Calu3 (cell line): ENCODE results near the gene PLPPR5. TPM values are rescaled to one million over a fixed set of nuclear protein-coding genes. Genes with fewer than 3 reads are reported as not detected.
A peak's percentile ranks its signal among the peaks of the same experiment; 100 is the strongest.
"Not testable (repeated sequence)": the region's sequence is repeated elsewhere in the genome, so short reads cannot be mapped to it uniquely, and the experiment has no call there.

Experiments used
- Bru-seq: library from RNA; stranded (reverse); fragments of 400-500 nt; gene quantifications from one replicate; lab custom pipeline; 2021; lab: Mats Ljungman, UMichigan
- BruChase-seq, 2 experiments: library from RNA; stranded (reverse); fragments of 400-500 nt; gene quantifications; one replicate each; lab custom pipeline; 2021; lab: Mats Ljungman, UMichigan
- BruUV-seq: library from RNA; stranded (reverse); fragments of 400-500 nt; replicated peaks from 2 replicates; lab custom pipeline; 2021; lab: Mats Ljungman, UMichigan
- CTCF ChIA-PET: fragments of 300-600 bp; sonication (Branson Sonifier 250); formaldehyde crosslinking; loops from one replicate; lab custom pipeline; 2022; ENCODE audit warnings: antibody characterized with exemption; lab: Charles Lee
- DNase-seq: peaks from one replicate; pipeline ENCODE4 v3.0.0; 2022
- H3K27ac Mint-ChIP-seq: one replicate; pipeline ENCODE4 v1.8.0; 2022; ENCODE audit warnings: mixed read lengths; ENCODE audit not compliant: unreplicated experiment
- H3K27me3 Mint-ChIP-seq: one replicate; pipeline ENCODE4 v1.8.0; 2022; ENCODE audit warnings: mixed read lengths; ENCODE audit not compliant: unreplicated experiment
- H3K36me3 Mint-ChIP-seq: one replicate; pipeline ENCODE4 v1.8.0; 2022; ENCODE audit warnings: mild to moderate bottlenecking, moderate library complexity, mixed read lengths; ENCODE audit not compliant: insufficient read depth, unreplicated experiment
- H3K4me1 Mint-ChIP-seq: one replicate; pipeline ENCODE4 v1.8.0; 2022; ENCODE audit warnings: mild to moderate bottlenecking, low read depth, mixed read lengths; ENCODE audit not compliant: unreplicated experiment
- H3K4me3 Mint-ChIP-seq: one replicate; pipeline ENCODE4 v1.8.0; 2022; ENCODE audit warnings: mild to moderate bottlenecking, low read depth, moderate library complexity, mixed read lengths; ENCODE audit not compliant: unreplicated experiment
- H3K9me3 Mint-ChIP-seq: one replicate; pipeline ENCODE4 v1.8.0; 2022; ENCODE audit warnings: low read depth, mixed read lengths; ENCODE audit not compliant: unreplicated experiment
- intact Hi-C: fragments of 100-400 bp; cut with micrococcal nuclease; formaldehyde crosslinking; loops from one replicate; pipeline ENCODE4 v1.10.0; 2022; ENCODE audit not compliant: unreplicated experiment
- long read RNA-seq: library from polyadenylated mRNA; stranded (forward); transcript quantifications from one replicate; pipeline ENCODE4 v2.0.0, GENCODE V29; 2022
- total RNA-seq: library from RNA; stranded (reverse); gene quantifications from 2 replicates; pipeline ENCODE4 v1.2.3, GENCODE V29; 2022
- TF ChIP-seq, protein P1 (sequence below): fragments of 200-600 bp; IDR thresholded peaks from one replicate; pipeline ENCODE4 v1.8.0; 2022; ENCODE audit warnings: antibody characterized with exemption; ENCODE audit not compliant: unreplicated experiment

The PLPPR5 gene, protein sequence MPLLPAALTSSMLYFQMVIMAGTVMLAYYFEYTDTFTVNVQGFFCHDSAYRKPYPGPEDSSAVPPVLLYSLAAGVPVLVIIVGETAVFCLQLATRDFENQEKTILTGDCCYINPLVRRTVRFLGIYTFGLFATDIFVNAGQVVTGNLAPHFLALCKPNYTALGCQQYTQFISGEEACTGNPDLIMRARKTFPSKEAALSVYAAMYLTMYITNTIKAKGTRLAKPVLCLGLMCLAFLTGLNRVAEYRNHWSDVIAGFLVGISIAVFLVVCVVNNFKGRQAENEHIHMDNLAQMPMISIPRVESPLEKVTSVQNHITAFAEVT
- not detected in 2 replicates for total RNA-seq
- Bru-seq, nascent RNA, result percentile 8 among the genes with signal in this experiment
- percentile 4 among the genes with signal in this experiment for BruChase-seq, experiment 1, labeled RNA remaining after a 6-hour chase
- percentile 4 among the genes with signal in this experiment for BruChase-seq, experiment 2, labeled RNA remaining after a 2-hour chase
- long read RNA-seq, result 0 reads

DNA sequence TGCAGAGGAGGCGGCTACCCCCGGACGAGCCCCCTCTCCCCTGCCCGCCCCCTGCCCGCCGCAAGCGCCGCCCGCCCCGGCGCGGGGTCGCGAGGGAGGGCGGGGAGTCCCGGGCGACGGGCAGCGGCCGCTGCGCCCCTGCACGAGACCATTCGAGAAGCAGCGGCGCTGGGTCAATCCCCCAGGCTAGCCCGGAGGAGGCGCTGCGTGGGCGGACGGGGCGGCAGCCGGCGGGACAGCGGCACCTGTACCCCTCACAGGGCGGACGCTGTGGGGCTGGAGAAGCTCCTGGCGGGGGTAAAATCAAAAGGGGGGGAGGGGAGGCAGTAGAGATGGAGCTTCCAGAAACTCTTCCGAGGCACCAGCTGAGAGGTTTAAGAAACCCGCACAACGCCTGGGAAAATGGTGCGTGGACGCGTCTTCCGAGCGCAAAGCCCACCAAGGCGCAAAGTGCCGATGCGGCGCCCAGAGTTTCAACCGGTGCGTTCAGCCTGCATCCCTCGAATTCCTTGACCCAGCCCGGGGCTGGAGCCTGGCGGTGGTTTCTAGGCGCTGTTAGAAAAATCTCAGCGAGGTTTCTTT lies at the start of gene PLPPR5:
PLPPR5 (minus strand) TSS at position 1 of the 582 bp plus-strand sequence. CDS start 190 bp downstream, outside the sequence.
- H3K36me3 Mint-ChIP-seq, result no peaks in the 10 kb centered on the region
- BruUV-seq, result no TSS peak
- H3K9me3 Mint-ChIP-seq, result no peaks in the 10 kb centered on the region
- H3K4me3 Mint-ChIP-seq, result peak within 1 kb of the TSS; percentile 30
- no peaks in the 10 kb centered on the region for H3K4me1 Mint-ChIP-seq
- no peak within 1 kb of the TSS for H3K27ac Mint-ChIP-seq
- TF ChIP-seq, protein P1, sequence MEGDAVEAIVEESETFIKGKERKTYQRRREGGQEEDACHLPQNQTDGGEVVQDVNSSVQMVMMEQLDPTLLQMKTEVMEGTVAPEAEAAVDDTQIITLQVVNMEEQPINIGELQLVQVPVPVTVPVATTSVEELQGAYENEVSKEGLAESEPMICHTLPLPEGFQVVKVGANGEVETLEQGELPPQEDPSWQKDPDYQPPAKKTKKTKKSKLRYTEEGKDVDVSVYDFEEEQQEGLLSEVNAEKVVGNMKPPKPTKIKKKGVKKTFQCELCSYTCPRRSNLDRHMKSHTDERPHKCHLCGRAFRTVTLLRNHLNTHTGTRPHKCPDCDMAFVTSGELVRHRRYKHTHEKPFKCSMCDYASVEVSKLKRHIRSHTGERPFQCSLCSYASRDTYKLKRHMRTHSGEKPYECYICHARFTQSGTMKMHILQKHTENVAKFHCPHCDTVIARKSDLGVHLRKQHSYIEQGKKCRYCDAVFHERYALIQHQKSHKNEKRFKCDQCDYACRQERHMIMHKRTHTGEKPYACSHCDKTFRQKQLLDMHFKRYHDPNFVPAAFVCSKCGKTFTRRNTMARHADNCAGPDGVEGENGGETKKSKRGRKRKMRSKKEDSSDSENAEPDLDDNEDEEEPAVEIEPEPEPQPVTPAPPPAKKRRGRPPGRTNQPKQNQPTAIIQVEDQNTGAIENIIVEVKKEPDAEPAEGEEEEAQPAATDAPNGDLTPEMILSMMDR, result no peak
- DNase-seq, result peak; percentile 32
- peaks cover 10% of the 10 kb centered on the region for H3K27me3 Mint-ChIP-seq
- intact Hi-C loops, result no loop called here
- CTCF ChIA-PET, result no interaction called here

DNA sequence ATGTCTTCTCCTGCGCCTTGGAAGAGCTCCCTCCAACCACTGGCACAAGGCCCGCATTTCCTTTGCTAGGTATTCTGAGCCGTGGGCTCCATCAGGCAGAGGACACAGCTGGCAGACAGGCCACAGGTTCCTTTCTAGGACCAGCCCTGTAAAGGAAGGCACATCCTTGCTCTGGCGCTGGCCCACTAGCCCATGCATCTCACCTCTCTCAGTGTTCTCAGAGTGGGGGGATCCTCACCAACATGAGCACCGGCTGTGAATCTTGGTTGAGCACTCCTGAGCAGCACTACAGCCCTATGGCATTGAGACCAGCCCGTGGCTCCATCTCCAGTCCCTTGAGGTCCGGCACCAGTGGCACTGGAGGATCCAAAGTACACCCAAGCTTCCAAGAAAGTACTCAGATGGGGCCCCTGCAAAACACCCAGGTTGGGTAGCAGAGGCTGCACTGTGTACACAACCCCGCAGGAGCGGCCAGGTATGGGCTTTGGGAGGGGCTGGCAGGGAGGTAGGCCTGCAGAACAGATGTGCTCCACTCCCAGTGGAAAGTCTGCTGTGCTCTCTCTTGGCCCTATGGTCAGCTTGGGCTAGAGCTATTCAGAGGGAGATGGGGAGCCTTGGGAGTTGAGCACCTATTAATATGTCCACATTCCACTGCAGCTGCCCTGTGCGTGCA lies 47.1 kb upstream of the PLPPR5 start:
- no peaks in the 10 kb centered on the region for H3K36me3 Mint-ChIP-seq
- TF ChIP-seq, protein P1, result no peak
- H3K9me3 Mint-ChIP-seq, result no peaks in the 10 kb centered on the region
- H3K27ac Mint-ChIP-seq, result no peak overlapping the region
- no peak for DNase-seq
- CTCF ChIA-PET, result no interaction called here
- H3K27me3 Mint-ChIP-seq, result no peaks in the 10 kb centered on the region
- no peak overlapping the region for H3K4me3 Mint-ChIP-seq
- no peaks in the 10 kb centered on the region for H3K4me1 Mint-ChIP-seq
- no TSS peak for BruUV-seq
- intact Hi-C loops, result no loop called here

DNA sequence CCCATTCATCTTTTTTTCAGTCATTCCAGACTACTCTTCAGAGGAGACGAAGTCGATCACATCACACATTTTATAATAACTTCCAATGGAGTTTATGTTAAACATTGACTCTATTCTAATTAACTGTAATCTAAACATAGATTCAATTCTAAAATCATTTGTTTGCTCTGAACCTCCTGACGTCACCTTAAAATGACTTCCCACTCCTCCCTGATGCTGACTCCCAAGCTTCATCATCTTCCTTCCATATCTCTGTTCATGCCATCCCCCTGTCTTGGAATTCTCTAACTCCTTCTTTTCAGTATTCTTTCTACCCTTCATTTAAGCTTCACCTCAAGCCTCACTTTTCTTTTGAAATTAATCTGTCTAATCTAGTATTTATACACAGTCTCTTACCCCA lies 45.1 kb upstream of the PLPPR5 start:
- BruUV-seq, result no TSS peak
- Mint-ChIP-seq H3K36me3 (no peaks in the 10 kb centered on the region), H3K27ac (no peak overlapping the region), H3K4me1 (no peaks in the 10 kb centered on the region), H3K4me3 (no peak overlapping the region), H3K9me3 (no peaks in the 10 kb centered on the region), H3K27me3 (no peaks in the 10 kb centered on the region)
- DNase-seq, result no peak
- CTCF ChIA-PET, result interaction anchor here (0.7 kb wide), 1 partner anchor 46 kb away, joined by 6 read pairs; no protein-coding TSS in a partner anchor
- TF ChIP-seq, protein P1, result no peak
- intact Hi-C loops, result no loop called here

DNA sequence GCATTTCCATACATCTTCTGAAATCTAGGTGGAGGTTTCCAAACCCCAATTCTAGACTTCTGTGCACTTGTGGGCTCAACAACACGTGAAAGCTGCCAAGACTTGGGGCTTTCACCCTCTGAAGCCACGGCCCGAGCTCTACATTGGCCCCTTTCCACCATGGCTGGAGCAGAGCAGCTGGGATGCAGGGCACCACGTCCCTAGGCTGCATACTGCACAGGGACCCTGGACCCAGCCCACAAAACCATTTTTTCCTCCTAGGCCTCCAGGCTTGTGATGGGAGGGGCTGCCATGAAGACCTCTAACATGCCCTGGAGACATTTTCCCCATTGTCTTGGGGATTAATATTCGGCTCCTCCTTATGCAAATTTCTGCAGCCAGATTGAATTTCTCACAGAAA lies 32.1 kb upstream of the PLPPR5 start:
- DNase-seq, H3K27me3 Mint-ChIP-seq, H3K4me1 Mint-ChIP-seq, BruUV-seq, H3K36me3 Mint-ChIP-seq, H3K4me3 Mint-ChIP-seq, intact Hi-C loops, H3K27ac Mint-ChIP-seq, CTCF ChIA-PET: not testable (repeated sequence)
- peaks cover 11% of the 10 kb centered on the region for H3K9me3 Mint-ChIP-seq
